HL-60 (cell line): Measurements from ENCODE around the gene MDN1.

Experiments
- POLR2AphosphoS5 ChIP-seq: IDR thresholded peaks from 2 replicates; pipeline ENCODE4 v1.6.1; 2012; ENCODE audit warnings: low read depth
- SPI1 ChIP-seq: IDR thresholded peaks from 2 replicates; pipeline ENCODE4 v1.6.1; 2012; ENCODE audit warnings: low read depth, mild to moderate bottlenecking, borderline replicate concordance
- TF ChIP-seq, protein P1 (sequence below): IDR thresholded peaks from one replicate; pipeline ENCODE4 v1.5.1; 2011; ENCODE audit warnings: low read length, control low read depth, inconsistent platforms; ENCODE audit not compliant: insufficient read depth
- TF ChIP-seq, protein P2 (sequence below): IDR thresholded peaks from 2 replicates; pipeline ENCODE4 v1.6.1; 2012; ENCODE audit warnings: low read depth; ENCODE audit not compliant: insufficient replicate concordance

DNA sequence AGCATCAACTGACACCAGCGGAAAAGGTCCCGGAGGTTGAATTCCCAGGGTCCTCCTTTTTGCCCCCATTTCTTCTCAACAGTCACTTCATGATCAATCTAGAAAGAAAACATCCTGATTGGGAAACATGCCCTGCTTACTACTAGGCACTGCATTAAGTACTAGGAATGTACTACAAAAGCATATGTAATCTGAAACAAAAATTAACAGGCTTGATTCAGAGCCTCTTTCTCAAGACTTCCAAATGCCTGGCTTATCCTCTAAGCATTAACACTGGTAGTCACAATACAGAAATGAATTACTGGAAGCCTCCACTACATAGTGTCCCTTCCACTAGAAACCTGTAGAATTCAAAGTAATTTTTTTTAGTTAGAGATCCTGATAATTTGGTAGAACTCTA, 96.5 kb downstream of the MDN1 start:
- TF ChIP-seq, protein P1, sequence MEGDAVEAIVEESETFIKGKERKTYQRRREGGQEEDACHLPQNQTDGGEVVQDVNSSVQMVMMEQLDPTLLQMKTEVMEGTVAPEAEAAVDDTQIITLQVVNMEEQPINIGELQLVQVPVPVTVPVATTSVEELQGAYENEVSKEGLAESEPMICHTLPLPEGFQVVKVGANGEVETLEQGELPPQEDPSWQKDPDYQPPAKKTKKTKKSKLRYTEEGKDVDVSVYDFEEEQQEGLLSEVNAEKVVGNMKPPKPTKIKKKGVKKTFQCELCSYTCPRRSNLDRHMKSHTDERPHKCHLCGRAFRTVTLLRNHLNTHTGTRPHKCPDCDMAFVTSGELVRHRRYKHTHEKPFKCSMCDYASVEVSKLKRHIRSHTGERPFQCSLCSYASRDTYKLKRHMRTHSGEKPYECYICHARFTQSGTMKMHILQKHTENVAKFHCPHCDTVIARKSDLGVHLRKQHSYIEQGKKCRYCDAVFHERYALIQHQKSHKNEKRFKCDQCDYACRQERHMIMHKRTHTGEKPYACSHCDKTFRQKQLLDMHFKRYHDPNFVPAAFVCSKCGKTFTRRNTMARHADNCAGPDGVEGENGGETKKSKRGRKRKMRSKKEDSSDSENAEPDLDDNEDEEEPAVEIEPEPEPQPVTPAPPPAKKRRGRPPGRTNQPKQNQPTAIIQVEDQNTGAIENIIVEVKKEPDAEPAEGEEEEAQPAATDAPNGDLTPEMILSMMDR = no peak
- TF ChIP-seq, protein P2, sequence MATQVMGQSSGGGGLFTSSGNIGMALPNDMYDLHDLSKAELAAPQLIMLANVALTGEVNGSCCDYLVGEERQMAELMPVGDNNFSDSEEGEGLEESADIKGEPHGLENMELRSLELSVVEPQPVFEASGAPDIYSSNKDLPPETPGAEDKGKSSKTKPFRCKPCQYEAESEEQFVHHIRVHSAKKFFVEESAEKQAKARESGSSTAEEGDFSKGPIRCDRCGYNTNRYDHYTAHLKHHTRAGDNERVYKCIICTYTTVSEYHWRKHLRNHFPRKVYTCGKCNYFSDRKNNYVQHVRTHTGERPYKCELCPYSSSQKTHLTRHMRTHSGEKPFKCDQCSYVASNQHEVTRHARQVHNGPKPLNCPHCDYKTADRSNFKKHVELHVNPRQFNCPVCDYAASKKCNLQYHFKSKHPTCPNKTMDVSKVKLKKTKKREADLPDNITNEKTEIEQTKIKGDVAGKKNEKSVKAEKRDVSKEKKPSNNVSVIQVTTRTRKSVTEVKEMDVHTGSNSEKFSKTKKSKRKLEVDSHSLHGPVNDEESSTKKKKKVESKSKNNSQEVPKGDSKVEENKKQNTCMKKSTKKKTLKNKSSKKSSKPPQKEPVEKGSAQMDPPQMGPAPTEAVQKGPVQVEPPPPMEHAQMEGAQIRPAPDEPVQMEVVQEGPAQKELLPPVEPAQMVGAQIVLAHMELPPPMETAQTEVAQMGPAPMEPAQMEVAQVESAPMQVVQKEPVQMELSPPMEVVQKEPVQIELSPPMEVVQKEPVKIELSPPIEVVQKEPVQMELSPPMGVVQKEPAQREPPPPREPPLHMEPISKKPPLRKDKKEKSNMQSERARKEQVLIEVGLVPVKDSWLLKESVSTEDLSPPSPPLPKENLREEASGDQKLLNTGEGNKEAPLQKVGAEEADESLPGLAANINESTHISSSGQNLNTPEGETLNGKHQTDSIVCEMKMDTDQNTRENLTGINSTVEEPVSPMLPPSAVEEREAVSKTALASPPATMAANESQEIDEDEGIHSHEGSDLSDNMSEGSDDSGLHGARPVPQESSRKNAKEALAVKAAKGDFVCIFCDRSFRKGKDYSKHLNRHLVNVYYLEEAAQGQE = no peak
- no peak for TF ChIP-seq POLR2AphosphoS5
- no peak for TF ChIP-seq SPI1
